SIG-M5 treated with dmso at 0.1 percent for 504 hours (cell line): Measurements from ENCODE around the gene C3orf62.
A peak's percentile ranks its signal among the peaks of the same experiment; 100 is the strongest.

ENCODE experiments used
- DNase-seq: peaks from one replicate; lab custom pipeline; 2025; ENCODE audit not compliant: unreplicated experiment; lab: John Stamatoyannopoulos, UW

C3orf62 gene

GRCh38 chr3:49276475-49277382, at the start of gene C3orf62:
Gene C3orf62, minus strand, starts transcription at chr3:49277232. Its CDS starts 360 bp downstream, at chr3:49276872.
- no peak for DNase-seq

- no peak for DNase-seq
Observed at GRCh38 chr3:49324768-49325167, 47.7 kb upstream of the C3orf62 start.

GRCh38 chr3:49316696-49317457, 39.8 kb upstream of the C3orf62 start:
- no peak for DNase-seq

GRCh38 chr3:49313896-49314688, 37.1 kb upstream of the C3orf62 start:
- no peak for DNase-seq

- DNase-seq = no peak
Observed at GRCh38 chr3:49311283-49311682, 34.3 kb upstream of the C3orf62 start.

- no peak for DNase-seq
Observed at GRCh38 chr3:49310677-49311076, 33.6 kb upstream of the C3orf62 start.

- DNase-seq = no peak
Observed at GRCh38 chr3:49305608-49306007, 28.6 kb upstream of the C3orf62 start.

- DNase-seq = no peak
Observed at GRCh38 chr3:49302613-49303012, 25.6 kb upstream of the C3orf62 start.

GRCh38 chr3:49300595-49300994, 23.6 kb upstream of the C3orf62 start:
- DNase-seq = no peak

GRCh38 chr3:49298511-49298910, 21.5 kb upstream of the C3orf62 start:
- no peak for DNase-seq

- no peak for DNase-seq
Observed at GRCh38 chr3:49296781-49297411, 19.9 kb upstream of the C3orf62 start.

GRCh38 chr3:49295489-49296058, 18.5 kb upstream of the C3orf62 start:
- peak; percentile 24 for DNase-seq

GRCh38 chr3:49294343-49294742, 17.3 kb upstream of the C3orf62 start:
- no peak for DNase-seq

GRCh38 chr3:49283997-49284396, 7.0 kb upstream of the C3orf62 start:
- no peak for DNase-seq

GRCh38 chr3:49279376-49279775, 2.3 kb upstream of the C3orf62 start:
- no peak for DNase-seq

GRCh38 chr3:49278548-49278947, 1.5 kb upstream of the C3orf62 start:
- no peak for DNase-seq

- DNase-seq = no peak
Observed at GRCh38 chr3:49277383-49277775, 347 bp upstream of the C3orf62 start.

- DNase-seq = no peak
Observed at GRCh38 chr3:49273825-49274532, 3.1 kb downstream of the C3orf62 start.

- no peak for DNase-seq
Observed at GRCh38 chr3:49271047-49271446, 6.0 kb downstream of the C3orf62 start.

- DNase-seq = no peak
Observed at GRCh38 chr3:49270156-49270500, 6.9 kb downstream of the C3orf62 start.
